Activated naive CD8-positive, alpha-beta T cell treated with anti-CD3 and anti-CD28 coated beads, Interleukin-2, amount 10 ng/mL, durations not matched to agents 7 days and 5 days (primary cell): ENCODE measurements around the gene FOLR3. TPM values are rescaled to one million over a fixed set of nuclear protein-coding genes. Genes with fewer than 3 reads are reported as not detected.
"Not testable (repeated sequence)": the region's sequence is repeated elsewhere in the genome, so short reads cannot be mapped to it uniquely, and the experiment has no call there.

Experiments used
- ATAC-seq: fragments of 150-1000 bp; cut with Tn5 transposase; one replicate; pipeline ENCODE4 v1.10.0; 2021; ENCODE audit warnings: low read depth, moderate library complexity
- POLR2A ChIA-PET: fragments of 350-600 bp; sonication (Branson Sonifier 250); formaldehyde crosslinking; loops from one replicate; lab custom pipeline; 2021; ENCODE audit warnings: antibody characterized with exemption; lab: Charles Lee
- DNase-seq: peaks from one replicate; pipeline ENCODE4 v3.0.0; 2021
- H3K27ac Mint-ChIP-seq: one replicate; pipeline ENCODE4 v1.8.0; 2022; ENCODE audit warnings: mild to moderate bottlenecking, mixed read lengths
- H3K27me3 Mint-ChIP-seq: one replicate; pipeline ENCODE4 v1.8.0; 2022; ENCODE audit warnings: mild to moderate bottlenecking, moderate library complexity, mixed read lengths
- H3K36me3 Mint-ChIP-seq: one replicate; pipeline ENCODE4 v1.8.0; 2021; ENCODE audit warnings: mild to moderate bottlenecking, mixed read lengths
- H3K4me1 Mint-ChIP-seq: one replicate; pipeline ENCODE4 v1.8.0; 2021; ENCODE audit warnings: mixed read lengths
- H3K4me3 Mint-ChIP-seq: one replicate; pipeline ENCODE4 v1.8.0; 2022; ENCODE audit warnings: mild to moderate bottlenecking, moderate library complexity, mixed read lengths
- H3K9me3 Mint-ChIP-seq: one replicate; pipeline ENCODE4 v1.8.0; 2021; ENCODE audit warnings: mixed read lengths
- total RNA-seq, 2 experiments: library from RNA; stranded (reverse); gene quantifications; one replicate each; pipeline ENCODE4 v1.2.3, GENCODE V29; 2021

The FOLR3 gene
- total RNA-seq, 2 experiments from 2014 or later, result not detected

DNA sequence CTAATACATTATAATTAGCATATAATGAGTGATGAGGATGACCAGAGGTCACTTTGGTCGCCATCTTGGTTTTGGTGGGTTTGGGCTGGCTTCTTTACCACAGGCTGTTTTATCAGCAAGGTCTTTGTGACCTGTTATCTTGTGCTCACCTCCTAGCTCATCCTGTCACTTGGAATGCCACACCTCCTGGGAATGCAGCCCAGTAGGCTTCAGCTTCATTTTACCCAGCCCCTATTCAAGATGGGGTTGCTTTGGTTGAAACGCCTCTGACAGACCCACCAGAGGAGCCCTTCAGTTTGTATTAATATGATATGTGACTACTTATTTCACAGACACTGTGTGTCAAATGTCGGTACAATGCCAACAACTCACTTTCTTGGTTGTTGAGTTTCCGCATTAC lies 20.2 kb downstream of the FOLR3 start:
- Mint-ChIP-seq H3K27ac (no peak overlapping the region), H3K9me3 (no peaks in the 10 kb centered on the region), H3K27me3 (peaks cover 22% of the 10 kb centered on the region), H3K4me1 (no peaks in the 10 kb centered on the region), H3K36me3 (no peaks in the 10 kb centered on the region), H3K4me3 (no peak overlapping the region)
- POLR2A ChIA-PET, result no interaction called here
- ATAC-seq, result no peak
- DNase-seq, result no peak

DNA sequence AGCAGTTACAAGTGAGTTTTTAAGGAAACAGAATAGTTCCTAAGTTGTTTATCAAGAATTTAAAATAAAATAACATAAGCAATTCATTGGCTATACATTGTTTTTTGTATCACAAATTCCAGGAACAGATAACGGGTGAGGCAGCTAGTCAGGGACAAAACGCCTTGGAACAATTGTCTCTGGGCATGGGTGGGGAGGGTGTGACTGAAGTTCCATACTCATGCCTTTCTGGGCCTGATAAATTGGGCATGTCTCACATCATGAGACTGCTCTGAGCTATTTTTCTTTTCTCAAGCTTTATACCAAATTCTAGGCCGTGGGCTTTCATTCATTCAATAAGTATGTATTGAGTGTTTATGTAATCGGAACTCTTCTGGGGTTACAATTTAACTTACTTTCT lies 21.6 kb downstream of the FOLR3 start:
- Mint-ChIP-seq H3K4me3 (no peak overlapping the region), H3K27ac (no peak overlapping the region), H3K9me3 (no peaks in the 10 kb centered on the region), H3K36me3 (no peaks in the 10 kb centered on the region), H3K27me3 (peaks cover 18% of the 10 kb centered on the region), H3K4me1 (no peaks in the 10 kb centered on the region)
- ATAC-seq, result no peak
- DNase-seq, result no peak
- POLR2A ChIA-PET, result no interaction called here

DNA sequence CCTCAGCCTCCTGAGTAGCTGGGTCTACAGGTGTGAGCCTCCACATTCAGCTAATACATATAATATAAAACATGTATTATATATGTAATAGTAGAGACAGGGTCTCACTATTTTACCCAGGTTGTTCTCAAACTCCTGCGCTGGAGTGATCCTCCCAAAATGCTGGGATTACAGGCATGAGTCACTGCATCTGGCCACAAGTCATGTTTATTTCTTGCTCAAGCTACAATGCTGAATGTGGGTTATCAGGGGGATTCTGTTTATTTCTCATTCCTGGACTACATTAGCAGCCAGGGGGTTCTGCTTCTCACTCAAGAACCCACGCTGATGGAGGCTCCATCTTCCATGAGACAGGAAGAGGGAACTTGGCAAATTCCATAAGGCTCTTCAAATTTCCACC lies 24.8 kb downstream of the FOLR3 start:
- H3K4me3 Mint-ChIP-seq, result no peak overlapping the region
- DNase-seq (no peak), ATAC-seq (no peak)
- H3K9me3 Mint-ChIP-seq, result no peaks in the 10 kb centered on the region
- no peaks in the 10 kb centered on the region for H3K36me3 Mint-ChIP-seq
- H3K27me3 Mint-ChIP-seq, result peaks cover 20% of the 10 kb centered on the region
- POLR2A ChIA-PET, result no interaction called here
- H3K27ac Mint-ChIP-seq, result no peak overlapping the region
- H3K4me1 Mint-ChIP-seq, result no peaks in the 10 kb centered on the region

DNA sequence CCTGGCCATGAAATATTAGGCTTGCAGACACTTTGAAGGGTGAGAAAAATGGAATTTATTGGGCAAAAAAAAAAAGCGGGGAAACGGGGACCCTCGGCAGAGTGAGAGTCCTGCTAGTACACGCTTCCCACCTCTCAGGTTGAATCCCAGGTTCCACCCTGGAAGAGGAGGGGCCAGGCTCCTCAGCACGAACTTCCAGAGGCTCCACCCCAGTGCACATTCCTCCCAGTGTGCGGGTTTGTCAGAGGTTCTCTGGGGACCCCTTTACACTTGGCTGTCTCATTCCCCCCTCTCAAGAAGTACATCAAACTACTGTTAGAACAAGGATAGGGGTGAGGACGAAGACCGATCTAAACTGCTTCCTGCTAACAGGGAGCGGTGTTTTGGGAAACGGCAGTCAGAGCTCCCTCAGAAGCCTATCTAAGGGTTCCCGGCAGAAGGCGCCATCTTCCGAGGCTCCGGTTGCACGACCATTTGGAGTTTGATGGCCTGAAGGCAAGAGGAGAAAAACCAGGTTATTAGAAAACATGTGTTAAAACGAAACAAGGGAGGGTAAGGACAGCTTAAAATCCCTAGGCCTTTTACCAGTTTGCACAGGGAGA lies 27.5 kb downstream of the FOLR3 start:
- no peaks in the 10 kb centered on the region for H3K9me3 Mint-ChIP-seq
- no peak for DNase-seq
- H3K4me3 Mint-ChIP-seq, result no peak overlapping the region
- POLR2A ChIA-PET, result no interaction called here
- H3K27me3 Mint-ChIP-seq, result peaks cover 13% of the 10 kb centered on the region
- ATAC-seq, result no peak
- no peak overlapping the region for H3K27ac Mint-ChIP-seq
- H3K36me3 Mint-ChIP-seq, result no peaks in the 10 kb centered on the region
- no peaks in the 10 kb centered on the region for H3K4me1 Mint-ChIP-seq

DNA sequence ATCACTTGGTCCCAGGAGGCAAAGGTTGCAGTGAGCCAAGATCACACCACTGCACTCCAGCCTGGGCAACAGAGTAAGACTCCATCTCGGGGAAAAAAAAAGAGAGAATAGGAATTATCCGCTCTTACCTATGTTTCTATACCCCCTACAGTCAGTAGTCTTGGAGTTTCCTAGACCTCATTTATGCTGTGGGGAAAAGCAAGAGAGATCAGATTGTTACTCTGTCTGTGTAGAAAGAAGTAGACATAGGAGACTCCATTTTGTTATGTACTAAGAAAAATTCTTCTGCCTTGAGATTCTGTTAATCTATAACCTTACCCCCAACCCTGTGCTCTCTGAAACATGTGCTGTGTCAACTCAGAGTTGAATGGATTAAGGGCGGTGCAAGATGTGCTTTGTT lies 28.7 kb downstream of the FOLR3 start:
- ATAC-seq, H3K4me1 Mint-ChIP-seq, POLR2A ChIA-PET, H3K4me3 Mint-ChIP-seq, DNase-seq, H3K36me3 Mint-ChIP-seq, H3K9me3 Mint-ChIP-seq, H3K27ac Mint-ChIP-seq: not testable (repeated sequence)
- peaks cover 12% of the 10 kb centered on the region for H3K27me3 Mint-ChIP-seq

DNA sequence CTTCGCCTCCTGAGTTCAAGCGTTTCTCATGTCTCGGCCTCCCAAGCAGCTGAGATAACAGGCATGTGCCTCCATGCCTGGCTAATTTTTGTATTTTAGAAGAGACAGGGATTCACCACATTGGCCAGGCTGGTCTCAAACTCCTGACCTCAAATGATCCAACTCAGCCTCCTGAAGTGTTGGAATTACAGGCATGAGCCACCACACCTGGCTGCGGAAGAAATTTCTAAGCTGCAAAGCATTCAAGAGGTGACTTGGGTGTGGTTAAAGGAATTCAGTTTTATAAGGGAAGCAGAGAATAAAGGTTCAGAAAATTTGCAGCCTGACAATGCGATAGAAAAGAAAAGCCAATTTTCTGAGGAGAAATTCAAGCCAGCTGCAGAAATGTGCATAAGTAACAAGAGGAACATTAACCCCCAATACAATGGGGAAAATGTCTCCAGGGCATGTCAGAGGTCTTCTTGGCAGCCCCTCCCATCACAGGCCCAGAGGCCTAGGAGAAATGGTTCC lies 33.6 kb downstream of the FOLR3 start:
- POLR2A ChIA-PET, H3K27ac Mint-ChIP-seq, H3K27me3 Mint-ChIP-seq, H3K4me1 Mint-ChIP-seq, DNase-seq, ATAC-seq, H3K4me3 Mint-ChIP-seq, H3K36me3 Mint-ChIP-seq, H3K9me3 Mint-ChIP-seq: not testable (repeated sequence)

DNA sequence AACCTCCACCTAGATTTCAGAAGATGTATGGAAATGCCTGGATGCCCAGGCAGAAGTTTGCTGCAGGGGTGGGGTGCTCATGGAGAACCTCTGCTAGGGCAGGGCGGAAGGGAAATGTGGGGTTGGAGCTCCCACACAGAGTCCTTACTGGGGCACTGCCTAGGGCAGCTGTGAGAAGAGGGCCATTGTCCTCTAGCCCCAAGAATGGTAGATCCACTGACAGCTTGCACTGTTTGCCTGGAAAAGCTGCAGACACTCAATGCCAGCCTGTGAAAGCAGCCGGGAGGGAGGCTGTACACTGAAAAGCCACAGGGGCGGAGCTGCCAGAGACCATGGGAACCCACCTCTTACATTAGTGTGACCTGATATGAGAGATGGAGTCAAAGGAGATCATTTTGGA lies 34.2 kb downstream of the FOLR3 start:
- H3K4me3 Mint-ChIP-seq, H3K27me3 Mint-ChIP-seq, ATAC-seq, H3K9me3 Mint-ChIP-seq, DNase-seq, H3K27ac Mint-ChIP-seq, H3K4me1 Mint-ChIP-seq, POLR2A ChIA-PET, H3K36me3 Mint-ChIP-seq: not testable (repeated sequence)

DNA sequence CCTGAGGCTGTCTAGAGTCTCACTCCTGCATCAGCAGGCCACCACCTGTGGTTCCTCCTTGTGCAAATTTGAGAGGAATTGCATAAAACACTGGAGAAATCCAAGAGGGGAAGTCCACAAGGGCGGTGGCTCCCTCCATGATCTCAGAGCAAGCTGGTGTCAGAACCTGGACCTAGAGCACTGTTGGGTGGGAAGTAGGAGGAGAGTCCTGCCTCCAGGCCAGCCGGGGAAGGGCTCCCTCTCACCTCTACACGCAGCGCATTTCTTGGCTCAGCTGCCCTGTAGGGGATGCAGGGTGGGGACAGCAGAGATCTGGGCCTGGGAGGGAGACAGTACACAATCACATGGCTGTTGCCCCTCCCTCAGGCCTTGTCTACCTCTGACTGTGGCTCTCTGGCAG lies 36.5 kb downstream of the FOLR3 start:
- POLR2A ChIA-PET, DNase-seq, ATAC-seq, H3K27me3 Mint-ChIP-seq, H3K4me1 Mint-ChIP-seq, H3K4me3 Mint-ChIP-seq, H3K27ac Mint-ChIP-seq, H3K9me3 Mint-ChIP-seq, H3K36me3 Mint-ChIP-seq: not testable (repeated sequence)

DNA sequence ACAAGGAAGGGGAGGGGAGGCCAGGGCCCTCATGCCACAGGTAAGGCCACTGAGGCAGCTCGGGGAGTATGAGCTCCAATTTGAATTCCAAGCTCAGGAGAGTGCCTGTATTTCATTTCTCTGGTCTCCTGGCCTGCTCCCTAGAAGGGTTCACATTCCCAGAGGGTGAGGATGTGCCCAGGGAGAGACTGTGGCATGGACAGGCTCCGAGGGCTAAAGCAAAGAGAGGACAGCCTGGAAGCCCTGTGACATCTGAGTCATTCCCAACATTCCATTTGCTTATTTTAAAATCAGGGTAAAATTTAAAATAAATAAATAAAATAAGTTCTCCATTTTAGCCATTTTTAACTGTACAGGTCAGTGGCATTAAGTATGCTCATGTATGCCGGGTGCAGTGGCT lies 37.8 kb downstream of the FOLR3 start:
- Mint-ChIP-seq H3K9me3 (no peaks in the 10 kb centered on the region), H3K27ac (no peak overlapping the region), H3K27me3 (no peaks in the 10 kb centered on the region), H3K36me3 (no peaks in the 10 kb centered on the region), H3K4me3 (no peak overlapping the region), H3K4me1 (no peaks in the 10 kb centered on the region)
- POLR2A ChIA-PET, result no interaction called here
- ATAC-seq, result no peak
- no peak for DNase-seq

DNA sequence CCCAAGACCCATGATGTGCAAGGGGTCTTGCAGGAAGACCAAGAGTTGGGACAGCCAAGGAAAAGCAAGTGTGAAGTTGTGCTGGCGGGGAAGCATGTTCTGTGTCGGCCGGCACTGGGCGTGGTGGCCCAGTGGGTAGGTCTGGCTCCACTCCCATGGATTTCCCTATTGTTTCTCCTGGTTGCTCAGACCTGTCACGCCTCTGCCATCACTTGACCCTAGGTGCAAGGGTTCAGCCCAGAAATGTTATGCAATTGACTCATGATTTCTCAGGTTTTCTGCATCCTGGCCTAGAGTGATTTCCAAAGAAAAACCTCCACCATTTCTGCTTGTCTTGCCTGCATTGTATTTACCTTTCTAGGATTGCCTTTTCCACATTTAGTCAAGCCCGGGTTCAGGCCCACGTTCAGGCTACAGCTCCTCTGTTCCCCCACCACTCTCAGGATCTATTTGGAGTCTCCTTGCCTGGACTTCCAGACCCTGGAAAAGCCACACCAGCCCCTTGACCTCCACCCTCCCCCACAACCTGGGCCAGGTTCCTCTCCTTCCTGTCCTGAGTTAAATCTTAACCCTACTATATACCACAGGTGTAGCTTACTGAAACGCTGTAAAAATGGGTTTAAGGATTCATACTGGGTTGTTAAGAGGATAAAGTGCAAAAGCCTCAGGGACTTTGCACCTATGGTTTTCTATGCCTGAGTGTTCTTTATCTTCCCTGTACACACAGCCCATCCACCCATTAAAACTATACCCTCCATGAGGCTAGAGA lies 39.0 kb downstream of the FOLR3 start:
- Mint-ChIP-seq H3K4me1 (no peaks in the 10 kb centered on the region), H3K27me3 (peaks cover 6% of the 10 kb centered on the region), H3K9me3 (no peaks in the 10 kb centered on the region), H3K4me3 (no peak overlapping the region), H3K36me3 (no peaks in the 10 kb centered on the region), H3K27ac (no peak overlapping the region)
- DNase-seq (no peak), ATAC-seq (no peak)
- POLR2A ChIA-PET, result no interaction called here

DNA sequence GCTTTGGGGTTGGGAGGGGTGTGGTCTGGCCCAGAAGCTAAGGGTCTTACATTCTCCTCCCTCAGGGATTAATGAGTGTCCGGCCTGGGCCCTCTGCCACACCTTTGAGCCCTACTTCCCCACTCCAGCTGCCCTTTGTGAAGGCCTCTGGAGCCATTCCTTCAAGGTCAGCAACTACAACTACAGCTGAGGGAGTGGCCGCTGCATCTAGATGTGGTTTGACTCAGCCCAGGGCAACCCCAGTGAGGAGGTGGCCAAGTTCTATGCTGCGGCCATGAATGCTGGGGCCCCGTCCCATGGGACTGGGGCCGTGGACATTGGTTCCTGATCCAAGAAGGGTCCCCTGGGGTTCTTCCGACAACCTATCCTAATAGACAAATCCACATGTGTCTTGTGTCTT lies 42.1 kb downstream of the FOLR3 start:
- ATAC-seq (no peak), DNase-seq (no peak)
- no peak overlapping the region for H3K4me3 Mint-ChIP-seq
- H3K9me3 Mint-ChIP-seq, result no peaks in the 10 kb centered on the region
- H3K4me1 Mint-ChIP-seq, result no peaks in the 10 kb centered on the region
- POLR2A ChIA-PET, result no interaction called here
- H3K27me3 Mint-ChIP-seq, result peaks cover 14% of the 10 kb centered on the region
- H3K36me3 Mint-ChIP-seq, result no peaks in the 10 kb centered on the region
- H3K27ac Mint-ChIP-seq, result no peak overlapping the region

DNA sequence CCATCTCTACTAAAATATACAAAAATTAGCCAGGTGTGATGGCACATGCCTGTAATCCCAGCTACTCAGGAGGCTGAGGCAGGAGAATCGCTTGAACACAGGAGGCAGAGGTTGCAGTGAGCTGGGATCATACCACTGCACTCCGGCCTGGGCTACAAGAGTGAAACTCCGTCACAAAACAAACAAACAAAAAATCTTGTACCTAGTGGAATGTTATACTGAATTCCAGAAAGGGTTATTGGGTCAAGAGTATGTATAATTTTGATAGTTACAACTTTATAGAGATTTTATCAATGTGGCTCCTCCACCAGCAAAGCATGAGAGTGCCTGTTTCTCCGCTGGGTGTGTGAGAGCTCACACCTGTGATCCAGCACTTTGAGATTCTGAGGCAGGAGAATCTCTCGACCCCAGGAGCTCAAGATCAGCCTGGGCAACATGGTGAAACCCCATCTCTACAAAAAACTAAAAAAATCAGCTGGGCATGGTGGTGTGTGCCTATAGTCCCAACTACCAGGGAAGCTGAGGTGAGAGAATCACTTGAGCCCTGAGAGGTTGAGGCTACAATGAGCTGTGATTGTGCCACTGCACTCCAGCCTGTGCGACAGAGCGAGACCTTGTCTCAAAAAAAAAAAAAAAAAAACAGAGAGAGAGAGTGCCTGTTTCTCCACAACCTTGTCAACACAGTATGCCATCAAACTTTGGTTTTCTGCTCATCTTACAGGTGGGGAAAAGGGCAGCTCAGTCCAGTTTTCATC lies 43.7 kb downstream of the FOLR3 start:
- no peaks in the 10 kb centered on the region for H3K36me3 Mint-ChIP-seq
- POLR2A ChIA-PET, result interaction anchor here (0.9 to 1.9 kb wide), 2 partner anchors 9 to 11 kb away, joined by 3 to 4 read pairs; no protein-coding TSS in a partner anchor
- ATAC-seq (no peak), DNase-seq (no peak)
- no peak overlapping the region for H3K27ac Mint-ChIP-seq
- peaks cover 2% of the 10 kb centered on the region for H3K4me1 Mint-ChIP-seq
- H3K27me3 Mint-ChIP-seq, result peaks cover 15% of the 10 kb centered on the region
- H3K4me3 Mint-ChIP-seq, result no peak overlapping the region
- H3K9me3 Mint-ChIP-seq, result no peaks in the 10 kb centered on the region

DNA sequence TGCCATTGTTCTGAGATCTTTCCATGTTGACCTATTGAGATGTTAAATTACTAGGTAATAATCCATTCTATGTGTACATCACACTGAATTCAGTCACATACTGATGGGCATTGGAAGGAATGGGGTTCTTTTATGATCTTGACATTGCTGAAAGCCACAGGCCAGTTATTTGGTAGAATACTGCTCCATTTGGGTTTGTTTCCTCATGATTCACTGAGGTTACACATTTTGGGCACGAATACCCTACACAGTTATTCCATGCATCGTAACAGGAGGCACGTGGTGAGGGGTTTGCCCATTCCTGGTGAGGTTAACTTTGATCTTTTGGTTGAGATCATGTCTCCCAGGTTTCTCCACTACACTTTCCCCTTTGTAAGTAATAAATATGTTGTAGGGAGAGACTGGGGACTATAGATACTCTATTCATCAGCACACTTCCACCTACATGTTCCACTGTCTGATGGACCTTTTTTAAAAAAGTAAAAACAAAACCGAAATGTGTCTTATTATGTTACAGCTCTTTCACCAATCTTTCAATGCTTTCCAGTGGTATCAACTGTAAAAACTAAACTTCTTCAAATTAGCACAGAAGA lies 44.4 kb downstream of the FOLR3 start:
- H3K27ac Mint-ChIP-seq, result no peak overlapping the region
- H3K9me3 Mint-ChIP-seq, result no peaks in the 10 kb centered on the region
- DNase-seq (no peak), ATAC-seq (no peak)
- POLR2A ChIA-PET, result interaction anchor here (0.9 to 1.9 kb wide), 2 partner anchors 8 to 12 kb away, joined by 3 to 4 read pairs; no protein-coding TSS in a partner anchor
- no peaks in the 10 kb centered on the region for H3K36me3 Mint-ChIP-seq
- H3K4me3 Mint-ChIP-seq, result no peak overlapping the region
- peaks cover 2% of the 10 kb centered on the region for H3K4me1 Mint-ChIP-seq
- peaks cover 15% of the 10 kb centered on the region for H3K27me3 Mint-ChIP-seq
